ENCODE results near the gene ACER3.
"Not testable (repeated sequence)": the region's sequence is repeated elsewhere in the genome, so short reads cannot be mapped to it uniquely, and the experiment has no call there.

The ACER3 gene

GRCh38 chr11:76927160-76927559 lies 66.4 kb downstream of the ACER3 start:
- no peaks in the 10 kb centered on the region for H3K27me3 ChIP-seq (ENCODE audit: control insufficient read depth, insufficient read depth, low read length)
- no peaks in the 10 kb centered on the region for H3K4me1 ChIP-seq (ENCODE audit: control insufficient read depth, insufficient read depth, low read length)
- no peaks in the 10 kb centered on the region for H3K36me3 ChIP-seq (ENCODE audit: control insufficient read depth, insufficient read depth, low read length)
- H3K9ac ChIP-seq (ENCODE audit: low read depth, low read length) = no peak overlapping the region
- H3K4me3 ChIP-seq (ENCODE audit: low read depth, low read length) = no peak overlapping the region
- no peaks in the 10 kb centered on the region for H3K9me3 ChIP-seq (ENCODE audit: control insufficient read depth, insufficient read depth, low read length)
- no peak overlapping the region for H3K27ac ChIP-seq (ENCODE audit: low read depth, low read length)

GRCh38 chr11:76935042-76935441 lies 74.3 kb downstream of the ACER3 start:
- no peaks in the 10 kb centered on the region for H3K4me1 ChIP-seq (ENCODE audit: control insufficient read depth, insufficient read depth, low read length)
- no peak overlapping the region for H3K27ac ChIP-seq (ENCODE audit: low read depth, low read length)
- H3K4me3 ChIP-seq (ENCODE audit: low read depth, low read length) = no peak overlapping the region
- H3K9ac ChIP-seq (ENCODE audit: low read depth, low read length) = no peak overlapping the region
- peaks cover 6% of the 10 kb centered on the region; the same call in 1 of the 2 replicates for H3K36me3 ChIP-seq (ENCODE audit: control insufficient read depth, insufficient read depth, low read length)
- peaks cover 16% of the 10 kb centered on the region for H3K9me3 ChIP-seq (ENCODE audit: control insufficient read depth, insufficient read depth, low read length)
- no peaks in the 10 kb centered on the region for H3K27me3 ChIP-seq (ENCODE audit: control insufficient read depth, insufficient read depth, low read length)

GRCh38 chr11:76939219-76939631 lies 78.5 kb downstream of the ACER3 start:
- Histone ChIP-seq H3K4me1 (ENCODE audit: control insufficient read depth, insufficient read depth, low read length) (peaks cover 22% of the 10 kb centered on the region), H3K27ac (ENCODE audit: low read depth, low read length) (no peak overlapping the region), H3K27me3 (ENCODE audit: control insufficient read depth, insufficient read depth, low read length) (no peaks in the 10 kb centered on the region), H3K9me3 (ENCODE audit: control insufficient read depth, insufficient read depth, low read length) (peaks cover 22% of the 10 kb centered on the region), H3K4me3 (ENCODE audit: low read depth, low read length) (no peak overlapping the region), H3K36me3 (ENCODE audit: control insufficient read depth, insufficient read depth, low read length) (peaks cover 6% of the 10 kb centered on the region; the same call in 1 of the 2 replicates), H3K9ac (ENCODE audit: low read depth, low read length) (no peak overlapping the region)

GRCh38 chr11:76944225-76944624 lies 83.5 kb downstream of the ACER3 start:
- H3K36me3 ChIP-seq (ENCODE audit: control insufficient read depth, insufficient read depth, low read length) = no peaks in the 10 kb centered on the region
- H3K4me1 ChIP-seq (ENCODE audit: control insufficient read depth, insufficient read depth, low read length) = peaks cover 22% of the 10 kb centered on the region
- no peak overlapping the region for H3K4me3 ChIP-seq (ENCODE audit: low read depth, low read length)
- H3K27me3 ChIP-seq (ENCODE audit: control insufficient read depth, insufficient read depth, low read length) = no peaks in the 10 kb centered on the region
- H3K9me3 ChIP-seq (ENCODE audit: control insufficient read depth, insufficient read depth, low read length) = peaks cover 13% of the 10 kb centered on the region
- H3K9ac ChIP-seq (ENCODE audit: low read depth, low read length) = no peak overlapping the region
- H3K27ac ChIP-seq (ENCODE audit: low read depth, low read length) = no peak overlapping the region

GRCh38 chr11:76946223-76946622 lies 85.5 kb downstream of the ACER3 start:
- Histone ChIP-seq H3K9me3 (ENCODE audit: control insufficient read depth, insufficient read depth, low read length) (peaks cover 13% of the 10 kb centered on the region), H3K9ac (ENCODE audit: low read depth, low read length) (no peak overlapping the region), H3K36me3 (ENCODE audit: control insufficient read depth, insufficient read depth, low read length) (no peaks in the 10 kb centered on the region), H3K4me3 (ENCODE audit: low read depth, low read length) (no peak overlapping the region), H3K27me3 (ENCODE audit: control insufficient read depth, insufficient read depth, low read length) (no peaks in the 10 kb centered on the region), H3K4me1 (ENCODE audit: control insufficient read depth, insufficient read depth, low read length) (peaks cover 20% of the 10 kb centered on the region), H3K27ac (ENCODE audit: low read depth, low read length) (no peak overlapping the region)

- H3K4me3 ChIP-seq (ENCODE audit: low read depth, low read length) = no peak overlapping the region
- H3K27ac ChIP-seq (ENCODE audit: low read depth, low read length) = no peak overlapping the region
- no peaks in the 10 kb centered on the region for H3K27me3 ChIP-seq (ENCODE audit: control insufficient read depth, insufficient read depth, low read length)
- peaks cover 12% of the 10 kb centered on the region for H3K4me1 ChIP-seq (ENCODE audit: control insufficient read depth, insufficient read depth, low read length)
- no peaks in the 10 kb centered on the region for H3K36me3 ChIP-seq (ENCODE audit: control insufficient read depth, insufficient read depth, low read length)
- no peak overlapping the region for H3K9ac ChIP-seq (ENCODE audit: low read depth, low read length)
- peaks cover 13% of the 10 kb centered on the region for H3K9me3 ChIP-seq (ENCODE audit: control insufficient read depth, insufficient read depth, low read length)
Measured at GRCh38 chr11:76947190-76947589, 86.5 kb downstream of the ACER3 start.

GRCh38 chr11:76947800-76948199 lies 87.1 kb downstream of the ACER3 start:
- H3K9me3 ChIP-seq (ENCODE audit: control insufficient read depth, insufficient read depth, low read length) = peaks cover 13% of the 10 kb centered on the region
- peaks cover 6% of the 10 kb centered on the region for H3K4me1 ChIP-seq (ENCODE audit: control insufficient read depth, insufficient read depth, low read length)
- H3K27ac ChIP-seq (ENCODE audit: low read depth, low read length) = no peak overlapping the region
- no peak overlapping the region for H3K9ac ChIP-seq (ENCODE audit: low read depth, low read length)
- H3K27me3 ChIP-seq (ENCODE audit: control insufficient read depth, insufficient read depth, low read length) = no peaks in the 10 kb centered on the region
- H3K36me3 ChIP-seq (ENCODE audit: control insufficient read depth, insufficient read depth, low read length) = no peaks in the 10 kb centered on the region
- H3K4me3 ChIP-seq (ENCODE audit: low read depth, low read length) = no peak overlapping the region

GRCh38 chr11:76955459-76956114 lies 94.9 kb downstream of the ACER3 start:
- Histone ChIP-seq H3K36me3 (ENCODE audit: control insufficient read depth, insufficient read depth, low read length) (0 out of 2 replicates have a peak, but pooled peaks cover 7% of the 10 kb centered on the region), H3K4me3 (ENCODE audit: low read depth, low read length) (no peak overlapping the region), H3K27ac (ENCODE audit: low read depth, low read length) (no peak overlapping the region), H3K27me3 (ENCODE audit: control insufficient read depth, insufficient read depth, low read length) (no peaks in the 10 kb centered on the region), H3K9ac (ENCODE audit: low read depth, low read length) (no peak overlapping the region), H3K4me1 (ENCODE audit: control insufficient read depth, insufficient read depth, low read length) (no peaks in the 10 kb centered on the region), H3K9me3 (ENCODE audit: control insufficient read depth, insufficient read depth, low read length) (no peaks in the 10 kb centered on the region)

GRCh38 chr11:76962583-76963416 lies 102.1 kb downstream of the ACER3 start:
- Histone ChIP-seq H3K4me3 (ENCODE audit: low read depth, low read length) (no peak overlapping the region), H3K27ac (ENCODE audit: low read depth, low read length) (no peak overlapping the region), H3K9me3 (ENCODE audit: control insufficient read depth, insufficient read depth, low read length) (peaks cover 11% of the 10 kb centered on the region)

GRCh38 chr11:76963417-76964168 lies 102.9 kb downstream of the ACER3 start:
- H3K4me3 ChIP-seq (ENCODE audit: low read depth, low read length); H3K27me3 ChIP-seq (ENCODE audit: control insufficient read depth, insufficient read depth, low read length); H3K9ac ChIP-seq (ENCODE audit: low read depth, low read length); H3K27ac ChIP-seq (ENCODE audit: low read depth, low read length); H3K4me1 ChIP-seq (ENCODE audit: control insufficient read depth, insufficient read depth, low read length): not testable (repeated sequence)
- Histone ChIP-seq H3K36me3 (ENCODE audit: control insufficient read depth, insufficient read depth, low read length) (peaks cover 12% of the 10 kb centered on the region; the same call in 1 of the 2 replicates), H3K9me3 (ENCODE audit: control insufficient read depth, insufficient read depth, low read length) (peaks cover 11% of the 10 kb centered on the region)

More at GRCh38 chr11:76962583-76963416, 102.1 kb downstream of the ACER3 start:
- peaks cover 12% of the 10 kb centered on the region; the same call in 1 of the 2 replicates for H3K36me3 ChIP-seq (ENCODE audit: control insufficient read depth, insufficient read depth, low read length)
- H3K9ac ChIP-seq (ENCODE audit: low read depth, low read length) = no peak overlapping the region
- no peaks in the 10 kb centered on the region for H3K4me1 ChIP-seq (ENCODE audit: control insufficient read depth, insufficient read depth, low read length)
- no peaks in the 10 kb centered on the region for H3K27me3 ChIP-seq (ENCODE audit: control insufficient read depth, insufficient read depth, low read length)
